HUDEP-2 (cell line): ENCODE results near the gene CERS6.
A peak's percentile ranks its signal among the peaks of the same experiment; 100 is the strongest.
"Not testable (repeated sequence)": the region's sequence is repeated elsewhere in the genome, so short reads cannot be mapped to it uniquely, and the experiment has no call there.

Experiments
- DNase-seq, 76 experiments: peaks; one replicate each; lab custom pipeline; 2025; ENCODE audit not compliant: unreplicated experiment in 76 of 76; lab: John Stamatoyannopoulos, UW

Gene CERS6

DNA sequence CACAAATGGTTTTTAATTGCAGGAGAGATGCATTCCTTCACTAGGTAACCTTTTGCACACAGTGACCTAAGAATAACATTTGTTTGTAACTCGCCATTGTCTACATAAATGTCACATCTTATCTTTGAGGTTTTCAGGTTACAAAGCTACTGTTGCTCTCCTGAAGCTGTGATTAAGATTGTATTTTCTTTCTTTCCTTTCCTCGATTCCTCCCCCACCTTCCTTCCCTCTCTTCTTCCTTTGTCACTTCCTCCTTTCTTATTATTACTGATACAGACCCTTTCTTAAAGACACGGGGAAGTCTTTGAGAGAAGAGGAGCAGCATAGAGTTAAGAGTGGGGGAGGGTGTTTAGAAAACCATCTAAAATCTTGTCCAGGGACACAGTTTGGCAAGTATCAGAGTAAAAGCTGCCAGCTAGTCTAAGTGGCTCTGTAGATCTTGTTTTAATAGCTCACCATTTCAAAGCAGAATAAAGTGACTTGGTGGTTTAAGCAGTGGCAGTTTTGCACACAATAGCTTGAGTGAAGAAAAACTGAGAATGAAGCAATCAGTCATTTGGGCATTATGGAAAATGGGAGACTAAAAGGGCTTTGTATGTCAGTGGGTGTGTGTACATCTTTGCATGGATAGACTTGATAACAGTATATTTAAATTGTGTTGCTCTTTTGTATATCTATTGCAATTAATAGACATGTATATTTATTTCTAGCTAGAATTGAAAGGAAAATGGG, 10.9 kb downstream of the CERS6 start:
- DNase-seq: no peak

DNA sequence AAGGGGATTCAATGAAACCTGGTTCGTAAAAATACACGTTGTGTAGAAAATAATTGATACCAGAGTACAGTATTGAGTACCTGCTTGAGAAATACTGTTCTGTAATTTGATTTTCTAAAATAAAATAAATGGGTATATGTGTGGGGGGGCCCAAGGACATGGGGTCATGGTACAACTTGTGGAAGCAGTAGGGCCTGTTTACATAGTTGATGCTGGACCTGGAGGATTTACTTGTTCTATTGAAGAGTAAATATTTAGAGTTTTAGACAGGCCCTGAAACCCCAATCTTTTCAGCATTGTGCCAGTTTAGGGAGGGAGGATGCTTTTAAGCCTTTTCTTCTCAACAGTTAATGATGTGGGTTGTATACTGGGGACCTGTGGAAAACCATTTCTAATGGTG, 11.7 kb downstream of the CERS6 start:
- DNase-seq: no peak

DNA sequence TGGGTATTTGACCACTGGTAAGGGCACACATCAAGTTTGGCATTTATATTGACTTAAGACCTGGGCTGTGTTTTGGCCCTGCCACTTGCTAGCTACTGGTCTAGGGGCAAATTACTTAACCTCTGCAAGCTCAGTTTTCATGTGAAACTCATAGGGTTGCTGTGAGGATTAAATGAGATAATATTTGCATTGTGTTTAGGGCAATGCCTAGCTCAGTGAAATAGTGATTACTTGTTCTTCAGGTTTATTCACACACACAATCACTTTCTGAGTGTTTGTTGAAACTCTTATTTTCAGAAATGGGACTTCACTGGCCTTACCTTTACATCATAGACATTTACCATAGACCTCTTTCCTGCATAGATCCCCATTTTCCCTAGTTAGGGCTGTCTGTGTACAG, 12.3 kb downstream of the CERS6 start:
- DNase-seq: no peak

DNA sequence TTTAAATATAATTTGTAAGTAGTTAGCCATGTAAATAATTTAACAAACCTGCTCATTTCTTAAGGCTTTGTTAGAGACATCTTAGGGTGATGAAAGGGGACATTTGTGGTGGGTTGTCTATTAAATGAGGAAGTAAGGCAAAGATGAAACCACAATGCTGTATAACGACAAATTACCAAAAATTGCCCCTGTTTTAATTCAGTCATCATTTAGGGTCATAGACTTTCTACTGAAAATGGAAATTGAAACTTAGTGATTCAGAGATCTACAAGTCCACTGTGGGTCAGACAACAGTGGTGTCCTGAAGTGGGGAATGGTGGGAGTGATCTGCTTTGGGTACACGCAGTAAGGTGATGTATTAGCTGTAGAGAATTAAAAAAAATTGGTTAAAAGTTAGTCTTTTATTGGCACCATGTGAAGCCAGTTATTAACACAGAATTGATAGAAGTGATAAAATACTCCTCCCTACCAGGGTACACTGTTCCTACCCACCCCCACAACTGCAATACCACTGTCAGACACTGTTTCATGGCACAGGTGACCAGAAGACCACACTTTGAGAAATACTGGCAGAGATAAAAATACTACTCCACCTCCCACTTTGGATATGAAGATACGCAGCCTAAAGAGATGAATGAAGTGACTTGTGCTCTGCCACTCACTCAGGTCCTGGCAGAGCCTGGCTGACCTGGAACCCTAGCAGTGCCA, 13.4 kb downstream of the CERS6 start:
- no peak for DNase-seq

DNA sequence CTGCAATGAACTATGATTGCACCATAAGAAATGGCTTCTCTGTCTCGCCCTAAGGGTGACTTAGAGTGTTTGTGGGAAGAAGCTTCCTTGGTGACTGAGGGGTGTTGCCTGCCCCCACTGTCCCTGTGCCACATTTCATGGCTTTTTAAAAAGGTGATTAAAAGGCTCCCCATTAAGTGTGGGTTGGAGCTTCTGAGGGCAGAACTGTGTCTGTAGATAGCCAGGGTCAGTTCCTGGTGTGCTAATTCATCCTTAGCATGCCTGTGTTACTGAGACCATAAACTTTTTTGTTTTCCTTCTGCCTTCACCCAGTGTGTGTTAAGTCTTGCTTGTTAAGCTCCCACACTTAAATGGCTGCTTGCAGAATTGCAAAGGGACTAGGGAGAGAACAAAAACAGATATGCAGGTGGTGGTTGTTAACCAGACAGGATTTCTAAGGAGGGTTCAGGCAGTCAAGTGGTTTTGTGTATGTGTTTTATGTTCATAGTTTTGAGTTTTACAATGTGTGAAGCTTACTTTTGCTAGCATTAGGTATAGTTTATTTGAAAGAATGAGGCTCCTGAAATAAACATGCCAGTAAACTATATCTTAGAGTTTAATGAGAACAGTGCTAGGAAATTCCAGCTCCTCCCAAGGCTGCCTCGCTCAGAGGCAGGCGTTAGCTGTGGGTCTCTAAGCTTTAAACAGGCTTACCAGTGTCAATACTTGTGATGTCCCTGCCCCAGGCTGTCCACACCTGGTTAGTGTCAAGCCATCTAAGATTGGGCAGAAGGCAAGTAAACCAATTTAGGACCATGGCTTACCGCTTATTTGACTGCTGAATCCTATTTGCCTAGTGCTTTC, 14.5 kb downstream of the CERS6 start:
- no peak for DNase-seq

DNA sequence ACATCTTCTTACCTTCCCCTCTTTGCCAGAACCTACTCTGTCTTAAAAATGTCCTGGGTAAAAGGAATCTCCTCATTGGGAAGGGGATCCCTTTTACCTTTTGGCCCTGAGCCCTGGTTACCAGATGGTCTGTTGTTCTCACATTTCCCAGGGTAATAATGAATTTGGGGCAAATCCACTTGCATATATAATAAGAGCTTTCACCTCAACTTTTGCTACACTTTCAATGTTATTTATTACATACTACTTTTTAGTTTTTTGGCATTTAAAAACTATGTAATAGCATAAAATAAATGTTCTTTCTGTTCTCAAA, 15.0 kb downstream of the CERS6 start:
- DNase-seq: no peak

DNA sequence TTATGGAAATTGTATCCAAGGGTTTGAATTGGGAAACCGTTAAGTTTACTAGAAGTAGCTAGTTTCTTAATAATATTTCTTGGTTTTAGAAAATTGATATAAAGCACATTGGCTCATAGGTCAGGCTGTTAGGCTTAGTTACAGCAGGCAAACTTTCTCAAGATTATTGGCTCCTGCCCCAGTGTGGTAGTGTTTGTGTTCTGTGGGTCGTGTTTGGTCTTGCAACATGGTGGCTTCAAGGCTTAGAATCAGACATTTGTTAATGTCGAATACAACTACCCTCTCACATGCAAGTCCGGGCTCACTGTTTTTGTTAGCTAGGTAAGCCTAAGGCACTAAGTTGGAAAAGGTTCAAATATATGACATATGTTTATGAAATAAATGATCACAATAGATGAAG, 19.6 kb downstream of the CERS6 start:
- no peak for DNase-seq

DNA sequence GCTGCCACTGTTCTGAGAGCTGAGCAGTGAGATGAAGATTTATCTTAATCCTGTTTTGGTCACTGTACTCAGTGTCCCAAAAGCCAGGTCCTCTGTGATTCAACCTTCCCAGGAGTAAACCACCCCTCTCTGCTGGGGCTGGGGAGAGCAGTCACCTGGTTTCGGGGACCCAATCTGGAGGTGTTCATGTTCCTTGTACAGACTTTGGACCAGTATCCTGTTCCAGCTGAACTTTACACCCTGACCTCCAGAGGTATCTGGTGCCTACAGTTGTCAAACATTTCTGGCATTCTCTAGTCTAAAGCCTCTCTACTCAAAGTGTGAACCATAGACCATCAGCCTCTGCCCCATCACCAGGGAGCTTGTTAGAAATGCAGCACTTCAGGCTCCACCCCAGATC, 22.1 kb downstream of the CERS6 start:
- DNase-seq: no peak

DNA sequence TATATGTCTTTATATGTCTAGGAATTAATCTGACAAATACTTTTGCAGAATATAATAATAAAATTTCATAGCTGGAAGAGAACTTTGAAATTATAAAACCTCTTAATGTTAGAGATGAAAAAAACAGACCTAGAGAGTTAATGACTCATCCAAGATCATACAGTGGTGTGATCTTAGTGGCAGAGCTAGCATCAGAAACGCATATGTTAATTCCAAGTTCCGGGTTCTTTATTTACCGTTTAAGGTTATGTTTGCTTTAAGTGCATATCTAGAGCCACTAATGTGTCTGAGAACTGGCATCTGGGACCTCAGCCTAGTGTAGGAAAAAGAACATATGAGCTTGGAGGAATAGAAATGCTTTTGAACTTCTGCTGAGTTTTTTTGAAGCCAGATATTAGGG, 24.3 kb downstream of the CERS6 start:
- DNase-seq: no peak

DNA sequence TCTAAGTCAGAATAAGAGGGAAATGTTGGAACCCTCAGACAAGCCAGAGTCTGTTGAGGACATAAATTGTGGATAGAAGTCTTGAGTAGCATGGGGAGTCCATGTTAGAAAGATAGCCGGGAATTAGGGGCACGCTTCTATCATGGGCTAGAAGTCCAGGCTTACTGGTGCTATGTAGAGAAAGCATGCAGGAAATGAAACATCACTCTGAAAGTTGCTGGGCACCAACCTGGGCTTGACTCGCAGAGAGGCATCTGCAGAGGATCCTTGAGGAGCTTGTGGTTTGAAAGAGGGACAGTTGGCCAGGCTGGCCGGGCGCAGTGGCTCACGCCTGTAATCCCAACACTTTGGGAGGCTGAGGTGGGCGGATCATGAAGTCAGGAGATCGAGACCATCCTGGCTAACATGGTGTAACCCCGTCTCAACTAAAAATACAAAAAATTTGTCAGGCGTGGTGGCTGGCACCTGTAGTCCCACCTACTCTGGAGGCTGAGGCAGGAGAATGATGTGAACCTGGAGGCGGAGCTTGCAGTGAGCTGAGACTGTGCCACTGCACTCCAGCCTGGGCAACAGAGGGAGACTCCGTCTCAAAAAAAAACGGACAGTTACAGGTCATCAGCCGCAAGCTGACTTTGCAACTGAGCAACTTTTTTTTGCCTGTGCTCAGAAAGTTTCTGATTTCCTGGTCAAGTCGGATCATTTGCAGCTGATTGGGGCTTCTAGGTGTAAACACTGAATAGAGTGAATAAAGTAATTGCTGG, 24.9 kb downstream of the CERS6 start:
- DNase-seq: no peak

DNA sequence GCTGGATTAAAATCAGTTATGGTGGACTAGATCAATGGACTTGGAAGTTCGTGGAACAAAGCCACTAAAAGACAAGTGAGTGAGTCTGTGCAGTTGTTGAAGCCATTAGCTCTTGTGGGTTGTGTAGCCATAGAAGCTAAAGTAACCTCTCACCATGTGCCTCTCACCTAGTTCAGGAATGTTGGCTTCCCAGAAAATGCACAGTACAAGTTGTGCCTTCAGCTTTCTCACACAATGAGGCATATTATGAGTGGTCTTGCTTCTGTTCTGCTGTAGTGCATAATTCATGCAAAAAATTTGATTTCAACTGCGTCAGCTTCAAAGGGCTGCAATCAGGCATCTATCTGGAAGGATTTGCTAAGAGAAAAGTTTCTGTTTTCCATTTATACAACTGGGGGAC, 26.2 kb downstream of the CERS6 start:
- no peak for DNase-seq

DNA sequence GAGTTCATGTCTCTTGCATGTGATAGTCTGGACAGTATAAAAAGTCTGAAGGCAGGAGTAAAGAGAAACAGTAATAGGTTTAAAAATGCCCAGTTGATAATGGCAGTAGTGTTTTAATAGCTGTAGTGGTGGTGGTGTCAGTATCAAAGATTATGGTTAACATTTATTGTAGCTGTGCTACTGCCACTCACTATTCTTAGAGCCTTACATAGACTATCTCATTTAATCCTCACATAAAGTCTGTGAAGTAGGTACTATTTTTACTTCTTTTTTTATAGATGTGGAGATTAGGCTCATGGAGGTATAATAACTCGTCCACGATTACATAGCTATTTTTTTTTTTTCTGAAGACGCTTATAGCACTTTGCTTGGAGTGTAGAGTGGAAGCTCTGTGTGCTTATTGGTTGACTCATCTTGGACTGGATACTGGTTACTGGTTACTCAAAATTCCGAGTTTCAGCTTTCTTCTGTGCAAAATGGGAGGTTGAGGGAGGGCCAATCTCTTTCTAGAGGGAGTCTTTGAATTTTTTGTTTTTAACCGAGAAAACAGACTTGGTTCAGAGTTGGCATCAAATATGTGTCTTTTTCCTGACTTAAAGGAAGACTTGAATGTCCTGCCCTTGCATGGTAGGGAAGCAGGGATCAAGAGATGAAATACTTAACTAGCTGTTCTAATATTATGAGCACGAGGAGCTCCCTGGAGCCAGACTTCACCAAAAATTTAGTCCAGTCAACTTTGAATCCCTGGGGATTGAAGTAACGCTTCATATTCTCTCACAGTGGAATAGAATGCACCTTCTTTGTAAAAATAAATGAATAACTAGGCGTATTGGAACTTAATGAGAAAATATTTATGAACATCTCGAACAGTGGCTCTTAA, 27.1 kb downstream of the CERS6 start:
- DNase-seq: no peak

DNA sequence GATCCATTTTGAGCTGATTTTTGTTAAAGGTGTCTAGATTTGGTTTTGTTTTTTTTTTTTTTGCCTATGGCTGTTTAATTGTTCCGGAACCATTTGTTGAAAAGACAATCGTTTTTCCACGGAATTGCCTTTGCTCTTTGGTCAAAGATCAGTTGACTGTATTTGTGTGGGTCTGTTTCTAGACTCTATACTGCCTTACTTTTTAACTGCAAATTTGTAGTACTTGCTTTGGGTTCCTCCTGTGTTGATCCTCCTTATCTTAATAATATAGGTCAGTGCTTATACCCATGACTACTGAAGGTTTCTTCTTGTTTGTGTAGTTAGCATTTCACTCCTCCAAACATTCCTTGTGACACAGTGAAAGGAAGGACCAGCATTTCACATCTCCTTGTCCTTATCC, 30.4 kb downstream of the CERS6 start:
- no peak for DNase-seq

DNA sequence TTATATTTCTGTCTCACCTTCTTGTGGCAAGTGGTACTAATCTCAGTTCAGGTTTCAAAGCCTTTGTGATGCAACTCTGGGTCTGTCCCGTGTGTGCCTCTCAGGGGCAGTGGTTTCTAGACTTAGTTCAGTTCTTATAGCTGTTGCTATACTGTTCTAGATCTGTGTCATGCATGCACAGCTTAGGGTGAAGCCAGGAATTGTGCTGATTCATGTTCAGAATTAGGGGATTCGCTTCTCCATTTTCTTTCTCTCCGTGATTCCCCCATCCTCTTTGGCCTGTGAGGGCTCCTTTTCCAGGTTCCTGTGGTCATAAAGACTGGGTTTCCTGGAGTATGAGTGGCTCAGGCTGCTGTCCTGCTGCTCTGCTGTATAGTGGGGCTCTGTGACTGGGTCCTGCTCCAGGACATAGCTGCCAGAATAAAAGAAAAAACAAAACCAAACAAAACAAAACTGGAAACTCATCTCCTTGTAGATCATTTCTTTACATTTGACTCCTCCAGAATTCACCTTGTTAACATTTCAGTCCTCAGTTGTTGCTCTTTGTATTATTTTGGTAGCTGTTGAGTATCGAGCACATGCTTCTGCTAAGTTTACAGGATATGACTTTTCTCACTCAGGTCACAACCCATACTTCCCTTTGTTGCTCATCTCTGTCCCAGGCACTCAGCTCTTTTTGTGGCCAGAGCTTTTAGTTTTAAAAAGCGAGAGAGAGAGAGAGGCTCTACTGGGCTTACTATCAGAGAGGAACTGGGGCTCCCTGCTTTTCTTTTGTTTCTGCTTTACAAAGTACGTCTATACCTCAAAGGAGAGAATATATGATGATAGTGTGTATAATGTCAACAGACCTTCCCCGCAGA, 34.2 kb downstream of the CERS6 start:
- peak in 48 of 76 experiments; percentile 4 to 71 (median 24) for DNase-seq

DNA sequence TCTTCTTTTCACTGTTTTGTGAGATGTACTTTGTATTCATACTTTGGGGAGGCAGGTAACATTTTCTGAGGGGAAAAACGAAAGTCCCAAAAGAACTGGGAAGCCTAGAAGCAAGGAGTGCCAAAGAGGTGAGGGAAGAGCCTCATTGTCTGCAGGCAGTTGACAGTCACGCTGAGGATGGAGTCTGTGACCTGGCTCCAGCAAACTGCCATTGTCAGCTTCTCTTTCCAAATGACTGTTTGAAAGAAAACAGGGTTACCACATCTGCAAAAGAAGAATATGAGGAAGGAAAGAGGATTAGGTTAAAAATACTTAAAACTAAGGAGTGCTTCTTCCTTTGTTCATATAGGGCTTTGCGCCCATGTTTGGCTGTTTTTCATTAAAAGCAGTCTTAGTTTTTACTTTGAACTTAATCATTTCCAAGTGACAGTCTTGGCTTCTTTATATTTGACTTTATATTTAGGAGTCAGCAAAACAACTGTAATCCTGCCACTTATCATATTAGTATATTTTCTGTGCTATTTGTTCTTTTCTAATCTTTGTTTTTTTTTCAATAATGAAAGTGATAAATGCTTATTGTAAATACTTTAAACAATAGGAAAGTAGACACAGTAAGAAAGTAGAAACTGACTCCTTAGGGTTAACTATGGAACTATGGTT, 35.0 kb downstream of the CERS6 start:
- peak in 10 of 76 experiments; percentile 13 to 47 (median 18) for DNase-seq

DNA sequence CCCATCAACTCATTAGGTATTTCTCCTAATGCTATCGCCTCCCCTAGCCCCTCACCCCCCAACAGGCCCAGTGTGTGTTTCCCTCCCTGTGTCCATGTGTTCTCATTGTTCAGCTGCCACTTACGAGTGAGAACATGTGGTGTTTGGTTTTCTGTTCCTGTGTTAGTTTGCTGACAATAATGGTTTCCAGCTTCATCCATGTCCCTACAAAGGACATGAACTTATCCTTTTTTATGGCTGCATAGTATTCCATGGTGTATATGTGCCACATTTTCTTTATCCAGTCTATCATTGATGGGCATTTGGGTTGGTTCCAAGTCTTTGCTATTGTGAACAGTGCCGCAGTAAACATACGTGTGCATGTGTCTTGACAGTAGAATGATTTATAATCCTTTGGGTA, 35.7 kb downstream of the CERS6 start:
- DNase-seq: not testable (repeated sequence)

DNA sequence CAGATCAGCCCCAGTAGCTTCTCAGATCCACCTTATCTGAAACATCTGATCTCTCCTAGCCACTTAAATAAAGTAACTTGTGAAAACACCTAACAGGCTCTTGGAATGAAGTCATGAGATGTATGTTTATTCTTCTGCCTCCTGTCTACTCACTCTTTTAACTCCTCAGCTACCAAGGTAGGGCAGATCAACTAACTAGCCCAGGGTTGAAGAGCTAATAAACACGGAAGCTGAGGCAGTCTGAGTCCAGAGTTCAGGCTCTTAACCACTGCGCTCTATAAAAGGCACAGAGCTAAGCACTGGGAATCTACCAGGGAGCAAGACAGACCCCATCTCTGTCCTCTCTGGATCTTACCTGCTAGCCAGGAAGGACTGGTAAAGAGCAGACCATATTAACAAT, 37.1 kb downstream of the CERS6 start:
- DNase-seq: not testable (repeated sequence)

DNA sequence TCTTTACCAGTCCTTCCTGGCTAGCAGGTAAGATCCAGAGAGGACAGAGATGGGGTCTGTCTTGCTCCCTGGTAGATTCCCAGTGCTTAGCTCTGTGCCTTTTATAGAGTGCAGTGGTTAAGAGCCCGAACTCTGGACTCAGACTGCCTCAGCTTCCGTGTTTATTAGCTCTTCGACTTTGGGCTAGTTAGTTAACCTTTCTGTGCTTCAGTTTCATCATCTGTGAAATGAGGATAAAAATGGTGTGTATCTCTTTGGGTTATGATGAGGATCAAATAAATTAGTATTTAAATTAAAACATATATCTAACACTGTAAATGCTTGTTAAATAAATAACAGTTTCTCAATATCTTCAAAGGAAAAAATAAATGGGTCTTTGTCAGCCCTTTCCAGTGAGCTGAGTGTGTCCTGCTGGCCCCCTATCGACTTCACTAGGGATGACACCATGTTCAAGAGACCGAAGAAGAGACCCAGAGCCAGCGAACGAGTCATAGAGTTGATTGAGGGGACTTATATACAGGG, 38.2 kb downstream of the CERS6 start:
- peak in 2 of 76 experiments; percentile 5 to 25 for DNase-seq
